HepG2 (cell line): ENCODE measurements around the gene CYB5D1. TPM values are rescaled to one million over a fixed set of nuclear protein-coding genes. Genes with fewer than 3 reads are reported as not detected.

ENCODE experiments used
- ATAC-seq: fragments of 200-7000 bp; cut with Tn5 transposase; 3 replicates; pipeline ENCODE4 v1.9.1; 2020; ENCODE audit warnings: mild to moderate bottlenecking, moderate library complexity
- BruUV-seq: library from RNA; stranded (reverse); fragments of 400-500 nt; replicated peaks from 2 replicates; lab custom pipeline; 2021; lab: Mats Ljungman, UMichigan
- CTCF ChIA-PET: fragments of 300-600 bp; formaldehyde crosslinking; extraction: SDS; loops from one replicate; lab custom pipeline; 2021; ENCODE audit warnings: low total read pairs, inconsistent platforms, low intra/inter-chr PET ratio; lab: Yijun Ruan, JAX
- POLR2A ChIA-PET: fragments of 350-600 bp; sonication (Branson Sonifier 250); formaldehyde crosslinking; loops from one replicate; lab custom pipeline; 2020; ENCODE audit warnings: antibody characterized with exemption, inconsistent platforms; lab: Yijun Ruan, JAX
- DNase-seq: peaks from one replicate; pipeline ENCODE4 v3.0.0-alpha.2; 2015; ENCODE audit warnings: low spot score
- FAIRE-seq: peaks from 3 replicates; lab custom pipeline; 2011; peaks lifted over from hg19 to GRCh38; lab: Jason Lieb, UNC
- H2AFZ ChIP-seq: one replicate; pipeline ENCODE4 v1.6.1; 2011; ENCODE audit warnings: low read length, inconsistent platforms
- H3K27ac ChIP-seq: fragments of 300-600 bp; 3 replicates; pipeline ENCODE4 v1.8.0; 2011; ENCODE audit warnings: mixed run types, mild to moderate bottlenecking, mixed read lengths, low read length, inconsistent platforms; ENCODE audit not compliant: insufficient read depth; ENCODE audit errors: extremely low read length
- H3K27me3 ChIP-seq, 2 experiments: fragments of 200-600 bp in 1 of 2; 2 replicates in 1 of 2; 3 replicates in 1 of 2; pipeline versions ENCODE4 v1.6.0 to v1.8.0; 2011; ENCODE audit warnings: low read length in 2 of 2, mild to moderate bottlenecking in 2 of 2, moderate library complexity in 2 of 2, inconsistent platforms in 1 of 2; ENCODE audit not compliant: insufficient read depth in 2 of 2, control insufficient read depth in 1 of 2
- H3K36me3 ChIP-seq, 2 experiments: fragments of 200-600 bp in 1 of 2; replicated peaks in 1 of 2; 2 replicates in 1 of 2; 3 replicates in 1 of 2; pipeline versions ENCODE4 v1.5.1 to v1.8.0; 2011; ENCODE audit warnings: low read length in 2 of 2, inconsistent platforms in 1 of 2; ENCODE audit not compliant: insufficient read depth in 2 of 2, control insufficient read depth in 1 of 2
- H3K4me1 ChIP-seq: 2 replicates; pipeline ENCODE4 v1.5.1; 2012; ENCODE audit warnings: low read length, inconsistent platforms; ENCODE audit not compliant: insufficient read depth
- H3K4me2 ChIP-seq: 2 replicates; pipeline ENCODE4 v1.6.0; 2011; ENCODE audit warnings: low read depth, low read length, inconsistent platforms
- H3K4me3 ChIP-seq, 3 experiments: fragments of 200-600 bp in 1 of 3; sonication (generic), shearing (Covaris generic) in 1 of 3; replicated peaks in 1 of 3; 2 replicates each; pipeline ENCODE4 v1.5.1; 2011 to 2016; ENCODE audit warnings: low read length in 3 of 3, inconsistent platforms in 2 of 3, low read depth in 2 of 3, mild to moderate bottlenecking in 2 of 3, control low read depth in 1 of 3, mixed read lengths in 1 of 3; ENCODE audit not compliant: insufficient read depth in 1 of 3
- H3K79me2 ChIP-seq: one replicate; pipeline ENCODE4 v1.6.1; 2011; ENCODE audit warnings: low read length, inconsistent platforms; ENCODE audit not compliant: insufficient read depth
- H3K9ac ChIP-seq: 2 replicates; pipeline ENCODE4 v1.6.0; 2011; ENCODE audit warnings: mild to moderate bottlenecking, low read depth, low read length, inconsistent platforms; ENCODE audit not compliant: insufficient read depth
- H3K9me3 ChIP-seq: 2 replicates; pipeline ENCODE4 v1.5.1; 2012; ENCODE audit warnings: mild to moderate bottlenecking, low read length
- H4K20me1 ChIP-seq: 2 replicates; pipeline ENCODE4 v1.6.0; 2011; ENCODE audit warnings: inconsistent platforms, mild to moderate bottlenecking, low read length, moderate library complexity; ENCODE audit not compliant: insufficient read depth
- ATF5 ChIP-seq: sonication (generic); formaldehyde crosslinking; IDR thresholded peaks from 2 replicates; pipeline ENCODE4 v1.4.0; 2020; ENCODE audit warnings: mild to moderate bottlenecking, low read depth, missing genetic modification reagents
- GMEB2 ChIP-seq: IDR thresholded peaks from 2 replicates; pipeline ENCODE4 v1.6.1; 2016; ENCODE audit warnings: missing biosample characterization, missing genetic modification reagents, low read depth
- PRPF4 ChIP-seq: fragments of 200-400 bp; formaldehyde crosslinking; IDR thresholded peaks from 2 replicates; pipeline ENCODE4 v1.6.1; 2016; ENCODE audit warnings: low read length, low read depth; ENCODE audit not compliant: poor library complexity, severe bottlenecking
- ZNF121 ChIP-seq: sonication (generic); formaldehyde crosslinking; IDR thresholded peaks from 2 replicates; pipeline ENCODE4 v1.5.0; 2020; ENCODE audit warnings: mild to moderate bottlenecking, missing genetic modification reagents
- ZNF234 ChIP-seq: sonication (generic); formaldehyde crosslinking; conservative IDR thresholded peaks from 2 replicates; pipeline ENCODE4 v1.5.1; 2020; ENCODE audit warnings: mild to moderate bottlenecking, missing genetic modification reagents
- ZSCAN20 ChIP-seq: sonication (generic); formaldehyde crosslinking; IDR thresholded peaks from 2 replicates; pipeline ENCODE4 v1.4.0; 2020; ENCODE audit warnings: missing genetic modification reagents, mild to moderate bottlenecking, borderline replicate concordance
- WGBS: methylation state at CpG from one replicate; pipeline ENCODE4 v1.1.6; 2017; ENCODE audit warnings: low lambda C conversion rate; 5-methylcytosine and 5-hydroxymethylcytosine counted together
- in situ Hi-C: cut with HindIII; loops from 2 replicates; pipeline ENCODE4 v1.10.0; 2017; ENCODE audit warnings: low pct_unique_long_range_greater_than_20kb; ENCODE audit not compliant: extremely low pct_ligation_motif_present
- intact Hi-C: fragments of 100-400 bp; cut with micrococcal nuclease; formaldehyde crosslinking; loops from one replicate; pipeline ENCODE4 v1.10.0; 2022; ENCODE audit not compliant: unreplicated experiment
- polyA plus RNA-seq, 8 experiments: library from polyadenylated mRNA; depleted of rRNA in 3 of 8; stranded (reverse) in 7 of 8; unstranded in 1 of 8; fragments of >200 nt; fragmentation: Illumina TruSeq in 4 of 8; extraction: Trizol in 4 of 8; gene quantifications; 2 replicates each; pipeline versions ENCODE4 v1.2.1 to v1.2.3, GENCODE V29; 2011 to 2016; ENCODE audit warnings: low read depth in 4 of 8, missing spikeins in 1 of 8, mixed read lengths in 1 of 8; ENCODE audit not compliant: insufficient read depth in 1 of 8
- total RNA-seq, 5 experiments: library from RNA; depleted of rRNA; stranded (reverse); fragments of >200 nt; fragmentation: Illumina TruSeq; extraction: Trizol; gene quantifications; 2 replicates each; pipeline ENCODE4 v1.2.3, GENCODE V29; 2016; ENCODE audit warnings: low read depth in 1 of 5
- TF ChIP-seq, protein P1 (sequence below): sonication (generic); formaldehyde crosslinking; IDR thresholded peaks from 2 replicates; pipeline ENCODE4 v1.4.0; 2020; ENCODE audit warnings: mild to moderate bottlenecking, missing genetic modification reagents
- TF ChIP-seq, protein P2 (sequence below), 2 experiments: sonication (generic) in 1 of 2; formaldehyde crosslinking in 1 of 2; IDR thresholded peaks; 2 replicates each; pipeline versions ENCODE4 v1.4.0 to v1.6.1; 2018 to 2020; ENCODE audit warnings: missing genetic modification reagents in 2 of 2, borderline replicate concordance in 1 of 2, low read depth in 1 of 2, mild to moderate bottlenecking in 1 of 2, missing biosample characterization in 1 of 2

CYB5D1 gene
- total and polyA plus RNA-seq, 2 of the 13 experiments (the other 11 are each of a cell fraction or from before 2014, with no cell fraction given) = 8.9 to 17.0 TPM

DNA sequence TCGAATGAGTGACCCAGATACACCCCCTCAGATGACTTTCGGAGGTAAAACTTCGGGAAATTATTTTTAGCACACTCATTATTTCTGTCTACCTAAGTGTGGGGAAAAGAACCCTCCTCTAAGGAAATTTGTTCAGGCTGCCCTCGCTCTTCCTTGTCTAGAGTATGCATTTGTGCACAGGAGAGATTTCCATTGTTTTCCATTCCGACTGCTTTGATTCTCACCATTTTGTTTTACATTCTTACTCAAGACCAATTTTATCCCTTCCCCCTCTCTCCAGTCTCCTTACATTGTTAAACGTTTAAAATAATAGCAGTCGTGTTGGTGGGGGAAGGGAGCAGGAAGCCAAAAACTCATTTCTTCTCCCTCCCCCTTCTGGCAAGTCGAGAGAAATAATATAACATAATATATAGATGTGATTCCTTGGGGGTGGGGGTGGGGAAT is 29.3 kb downstream of the CYB5D1 start:
- H3K79me2 ChIP-seq = no peaks in the 10 kb centered on the region
- FAIRE-seq = no peak
- POLR2A ChIA-PET = no interaction called here

GRCh38 chr17:7887482-7888183 is 29.8 kb downstream of the CYB5D1 start:
- ChIA-PET CTCF (interaction anchor here (1.9 kb wide), 1 partner anchor 26 kb away, joined by 5 read pairs; no protein-coding TSS in a partner anchor), POLR2A (no interaction called here)
- Histone ChIP-seq H3K9me3 (no peaks in the 10 kb centered on the region), H3K4me2 (peak overlapping the region; percentile 92), H4K20me1 (no peaks in the 10 kb centered on the region), H3K79me2 (no peaks in the 10 kb centered on the region), H3K4me1 (peaks cover 44% of the 10 kb centered on the region), H3K36me3 (no peaks in the 10 kb centered on the region), H3K27ac (peak overlapping the region; percentile 69), H3K4me3 (peak overlapping the region; percentile 45 to 76 (median 68)), H3K27me3 (peaks cover 1 to 17% of the 10 kb centered on the region in 2 experiments; a peak in 2 of 5 replicates), H3K9ac (peak overlapping the region; percentile 63), H2AFZ (peak overlapping the region; percentile 48)
- in situ Hi-C loops (no loop called here), intact Hi-C loops (no loop called here)
- FAIRE-seq (no peak), ATAC-seq (peak; percentile 80), DNase-seq (peak; percentile 66)
- WGBS = 1% methylated on average over 23 of the region's 35 CpGs
- BruUV-seq = TSS peak; percentile 84
- TF ChIP-seq, protein P1, sequence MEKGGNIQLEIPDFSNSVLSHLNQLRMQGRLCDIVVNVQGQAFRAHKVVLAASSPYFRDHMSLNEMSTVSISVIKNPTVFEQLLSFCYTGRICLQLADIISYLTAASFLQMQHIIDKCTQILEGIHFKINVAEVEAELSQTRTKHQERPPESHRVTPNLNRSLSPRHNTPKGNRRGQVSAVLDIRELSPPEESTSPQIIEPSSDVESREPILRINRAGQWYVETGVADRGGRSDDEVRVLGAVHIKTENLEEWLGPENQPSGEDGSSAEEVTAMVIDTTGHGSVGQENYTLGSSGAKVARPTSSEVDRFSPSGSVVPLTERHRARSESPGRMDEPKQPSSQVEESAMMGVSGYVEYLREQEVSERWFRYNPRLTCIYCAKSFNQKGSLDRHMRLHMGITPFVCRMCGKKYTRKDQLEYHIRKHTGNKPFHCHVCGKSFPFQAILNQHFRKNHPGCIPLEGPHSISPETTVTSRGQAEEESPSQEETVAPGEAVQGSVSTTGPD (CRISPR knock-in tag) = peak; percentile 87
- TF ChIP-seq ATF5 (CRISPR knock-in tag) (no peak), ZNF121 (no peak), ZNF234 (CRISPR knock-in tag) (no peak)
- TF ChIP-seq, protein P2, sequence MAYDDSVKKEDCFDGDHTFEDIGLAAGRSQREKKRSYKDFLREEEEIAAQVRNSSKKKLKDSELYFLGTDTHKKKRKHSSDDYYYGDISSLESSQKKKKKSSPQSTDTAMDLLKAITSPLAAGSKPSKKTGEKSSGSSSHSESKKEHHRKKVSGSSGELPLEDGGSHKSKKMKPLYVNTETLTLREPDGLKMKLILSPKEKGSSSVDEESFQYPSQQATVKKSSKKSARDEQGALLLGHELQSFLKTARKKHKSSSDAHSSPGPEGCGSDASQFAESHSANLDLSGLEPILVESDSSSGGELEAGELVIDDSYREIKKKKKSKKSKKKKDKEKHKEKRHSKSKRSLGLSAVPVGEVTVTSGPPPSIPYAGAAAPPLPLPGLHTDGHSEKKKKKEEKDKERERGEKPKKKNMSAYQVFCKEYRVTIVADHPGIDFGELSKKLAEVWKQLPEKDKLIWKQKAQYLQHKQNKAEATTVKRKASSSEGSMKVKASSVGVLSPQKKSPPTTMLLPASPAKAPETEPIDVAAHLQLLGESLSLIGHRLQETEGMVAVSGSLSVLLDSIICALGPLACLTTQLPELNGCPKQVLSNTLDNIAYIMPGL (CRISPR knock-in tag; IDR thresholded peaks at IDR 0.05; ENCODE audit: borderline replicate concordance in 1 of 2, low read depth in 1 of 2) = peak; percentile 49 to 78; a peak in 3 of 4 replicates

More for the DNA sequence above, 29.3 kb downstream of the CYB5D1 start:
- H3K9me3 ChIP-seq = no peaks in the 10 kb centered on the region
- H3K4me3 ChIP-seq = peak overlapping the region; percentile 45 to 76 (median 68)
- CTCF ChIA-PET = interaction anchor here (1.9 kb wide), 1 partner anchor 25 kb away, joined by 5 read pairs; no protein-coding TSS in a partner anchor
- WGBS = 4% methylated on average over 8 of the region's 8 CpGs
- in situ Hi-C loops = no loop called here
- intact Hi-C loops = no loop called here
- DNase-seq = no peak
- H3K4me2 ChIP-seq = peak overlapping the region; percentile 92
- peak overlapping the region; percentile 48 for H3K27ac ChIP-seq
- H3K9ac ChIP-seq = peak overlapping the region; percentile 55; the same call in 1 of the 2 replicates
- peaks cover 48% of the 10 kb centered on the region for H3K4me1 ChIP-seq
- no peak for TF ChIP-seq GMEB2 (CRISPR knock-in tag)
- TF ChIP-seq PRPF4 = peak; percentile 28
- TF ChIP-seq ZSCAN20 (CRISPR knock-in tag) = no peak
- H4K20me1 ChIP-seq = no peaks in the 10 kb centered on the region
- H3K36me3 ChIP-seq = no peaks in the 10 kb centered on the region
- peak overlapping the region; percentile 54 for H2AFZ ChIP-seq
- BruUV-seq = no TSS peak
- ATAC-seq = no peak
- peaks cover 1 to 17% of the 10 kb centered on the region in 2 experiments; a peak in 2 of 5 replicates for H3K27me3 ChIP-seq
